ENCODE data around the gene ASB16.

Gene ASB16

GRCh38 chr17:44122816-44123355 lies 47.6 kb upstream of the ASB16 start:
- Histone ChIP-seq H3K79me2 (ENCODE audit: control insufficient read depth, low read length) (peaks cover 24% of the 10 kb centered on the region), H3K4me2 (ENCODE audit: low read length) (peak overlapping the region; percentile 74), H3K36me3 (ENCODE audit: control insufficient read depth, low read length) (no peaks in the 10 kb centered on the region), H3K27ac (ENCODE audit: low read depth, low read length) (peak overlapping the region; percentile 22), H3K27me3 (ENCODE audit: control insufficient read depth, low read length) (no peaks in the 10 kb centered on the region), H3F3A (ENCODE audit: control insufficient read depth, insufficient read depth) (no peaks in the 10 kb centered on the region), H4K20me1 (ENCODE audit: control insufficient read depth, insufficient read depth, low read depth, low read length) (0 out of 2 replicates have a peak, but pooled peaks cover 4% of the 10 kb centered on the region), H3K4me1 (ENCODE audit: control insufficient read depth, low read length) (peaks cover 21% of the 10 kb centered on the region), H3K9me2 (replicated peaks; ENCODE audit: control insufficient read depth, low read length) (no peaks in the 10 kb centered on the region), H3K9me3 (ENCODE audit: control insufficient read depth, insufficient read depth, low read length) (no peaks in the 10 kb centered on the region), H3K4me3 (ENCODE audit: low read length) (peak overlapping the region; percentile 88)
- TF ChIP-seq CTCF (IDR thresholded peaks at IDR 0.05; ENCODE audit: low read depth, low read length, poor library complexity, severe bottlenecking) (peak; percentile 28), EZH2phosphoT487 (IDR thresholded peaks at IDR 0.05; ENCODE audit: borderline replicate concordance, low read length) (no peak)

- TF ChIP-seq EZH2phosphoT487 (IDR thresholded peaks at IDR 0.05; ENCODE audit: borderline replicate concordance, low read length) = no peak
- TF ChIP-seq CTCF (IDR thresholded peaks at IDR 0.05; ENCODE audit: low read depth, low read length, poor library complexity, severe bottlenecking) = peak; percentile 83
- Histone ChIP-seq H4K20me1 (ENCODE audit: control insufficient read depth, insufficient read depth, low read depth, low read length) (0 out of 2 replicates have a peak, but pooled peaks cover 4% of the 10 kb centered on the region), H3K4me2 (ENCODE audit: low read length) (peak within 1 kb of the TSS; percentile 74), H3K4me1 (ENCODE audit: control insufficient read depth, low read length) (peaks cover 21% of the 10 kb centered on the region), H3K27ac (ENCODE audit: low read depth, low read length) (peak within 1 kb of the TSS; percentile 49), H3K9me2 (replicated peaks; ENCODE audit: control insufficient read depth, low read length) (no peaks in the 10 kb centered on the region), H3K36me3 (ENCODE audit: control insufficient read depth, low read length) (no peaks in the 10 kb centered on the region), H3K9me3 (ENCODE audit: control insufficient read depth, insufficient read depth, low read length) (no peaks in the 10 kb centered on the region), H3F3A (ENCODE audit: control insufficient read depth, insufficient read depth) (no peaks in the 10 kb centered on the region), H3K79me2 (ENCODE audit: control insufficient read depth, low read length) (peaks cover 24% of the 10 kb centered on the region), H3K27me3 (ENCODE audit: control insufficient read depth, low read length) (no peaks in the 10 kb centered on the region), H3K4me3 (ENCODE audit: low read length) (peak within 1 kb of the TSS; percentile 88)
These were observed 47.0 kb upstream of the ASB16 start, which contains the start of gene HDAC5 for GRCh38 chr17:44123356-44124117. Gene HDAC5, minus strand, starts transcription at chr17:44123641. Its CDS starts 6,126 bp downstream, at chr17:44117515.

GRCh38 chr17:44124118-44124438 lies 46.4 kb upstream of the ASB16 start:
- H3K27me3 ChIP-seq (ENCODE audit: control insufficient read depth, low read length) = no peaks in the 10 kb centered on the region
- H3K36me3 ChIP-seq (ENCODE audit: control insufficient read depth, low read length) = no peaks in the 10 kb centered on the region
- H3K27ac ChIP-seq (ENCODE audit: low read depth, low read length) = peak overlapping the region; percentile 49
- H3F3A ChIP-seq (ENCODE audit: control insufficient read depth, insufficient read depth) = no peaks in the 10 kb centered on the region
- peaks cover 24% of the 10 kb centered on the region for H3K79me2 ChIP-seq (ENCODE audit: control insufficient read depth, low read length)
- H3K9me2 ChIP-seq (replicated peaks; ENCODE audit: control insufficient read depth, low read length) = no peaks in the 10 kb centered on the region
- no peaks in the 10 kb centered on the region for H3K9me3 ChIP-seq (ENCODE audit: control insufficient read depth, insufficient read depth, low read length)
- H3K4me1 ChIP-seq (ENCODE audit: control insufficient read depth, low read length) = peaks cover 21% of the 10 kb centered on the region
- H3K4me3 ChIP-seq (ENCODE audit: low read length) = peak overlapping the region; percentile 88
- TF ChIP-seq EZH2phosphoT487 (IDR thresholded peaks at IDR 0.05; ENCODE audit: borderline replicate concordance, low read length) (no peak), CTCF (IDR thresholded peaks at IDR 0.05; ENCODE audit: low read depth, low read length, poor library complexity, severe bottlenecking) (peak; percentile 8)
- H4K20me1 ChIP-seq (ENCODE audit: control insufficient read depth, insufficient read depth, low read depth, low read length) = 0 out of 2 replicates have a peak, but pooled peaks cover 4% of the 10 kb centered on the region
- H3K4me2 ChIP-seq (ENCODE audit: low read length) = peak overlapping the region; percentile 72
